Umbilical cord (tissue), 1 donor: Measurements from ENCODE around the gene ARMCX4. TPM values are rescaled to one million over a fixed set of nuclear protein-coding genes. Genes with fewer than 3 reads are reported as not detected.

Experiments used
- total RNA-seq: library from RNA; depleted of rRNA; stranded (reverse); fragments of >200 nt; gene quantifications from one replicate; pipeline ENCODE4 v1.2.3, GENCODE V29; 2014; ENCODE audit warnings: low replicate concordance; ENCODE audit not compliant: insufficient read depth

The ARMCX4 gene
- total RNA-seq, 1 donor from 2014 or later = 11.6 TPM

Other genes with a start within 250 kb of the ARMCX4 start
- gene TAF7L, start 194.1 kb upstream of the ARMCX4 start, total RNA-seq = not detected
- 2.2 TPM for gene TIMM8A, start 136.7 kb upstream of the ARMCX4 start, total RNA-seq
- gene BTK, start 99.3 kb upstream of the ARMCX4 start, total RNA-seq = 6.5 TPM
- gene RPL36A, start 94.4 kb upstream of the ARMCX4 start, total RNA-seq = 283 TPM
- 20.2 TPM for gene GLA, start 77.5 kb upstream of the ARMCX4 start, total RNA-seq
- 54.2 TPM for gene HNRNPH2, start 77.2 kb upstream of the ARMCX4 start, total RNA-seq
- gene ARMCX1, start 65.1 kb downstream of the ARMCX4 start, total RNA-seq = 54.4 TPM
- gene ARMCX6, start 132.5 kb downstream of the ARMCX4 start, total RNA-seq = 29.4 TPM
- gene ARMCX3, start 137.7 kb downstream of the ARMCX4 start, total RNA-seq = 60.9 TPM
- gene ARMCX2, start 174.4 kb downstream of the ARMCX4 start, total RNA-seq = 96.3 TPM